GM10266 (cell line): ENCODE data around the gene CDH22.
A peak's percentile ranks its signal among the peaks of the same experiment; 100 is the strongest.

Experiments
- DNase-seq: peaks from one replicate; pipeline ENCODE4 v3.0.0; 2012; ENCODE audit errors: extremely low spot score
- CTCF ChIP-seq: IDR thresholded peaks from 2 replicates; pipeline ENCODE4 v1.5.1; 2012; ENCODE audit warnings: mild to moderate bottlenecking, low read depth; ENCODE audit not compliant: control insufficient read depth, insufficient read depth; ENCODE audit errors: missing control alignments

CDH22 gene

GRCh38 chr20:46128310-46129151, 179.8 kb downstream of the CDH22 start:
- DNase-seq: no peak

GRCh38 chr20:46127396-46128010, 180.8 kb downstream of the CDH22 start:
- TF ChIP-seq CTCF: no peak
- DNase-seq: no peak

More at GRCh38 chr20:46128310-46129151, 179.8 kb downstream of the CDH22 start:
- peak; percentile 57 for TF ChIP-seq CTCF

GRCh38 chr20:46126440-46127056, 181.8 kb downstream of the CDH22 start:
- TF ChIP-seq CTCF: no peak
- no peak for DNase-seq
